ENCODE measurements around the gene C1QTNF1. TPM values are rescaled to one million over a fixed set of nuclear protein-coding genes. Genes with fewer than 3 reads are reported as not detected.
A peak's percentile ranks its signal among the peaks of the same experiment; 100 is the strongest.

The C1QTNF1 gene
- total RNA-seq, 2 donors from 2014 or later = 0.31 to 0.88 TPM

- no peak for ATAC-seq (replicated peaks in 1 of 2)
- Mint-ChIP-seq H3K9me3 (no peaks in the 10 kb centered on the region), H3K27me3 (ENCODE audit: low read depth) (peaks cover 27% of the 10 kb centered on the region), H3K4me1 (ENCODE audit: low read depth) (peaks cover 12% of the 10 kb centered on the region), H3K27ac (no peak overlapping the region), H3K36me3 (ENCODE audit: insufficient read depth in 2 of 2) (no peaks in the 10 kb centered on the region), H3K4me3 (no peak overlapping the region)
- DNase-seq = no peak
Measured at GRCh38 chr17:79094261-79094660, 70.3 kb downstream of the C1QTNF1 start.

GRCh38 chr17:79095345-79096055 is 71.5 kb downstream of the C1QTNF1 start:
- Mint-ChIP-seq H3K4me1 (ENCODE audit: low read depth) (peaks cover 12% of the 10 kb centered on the region), H3K9me3 (no peaks in the 10 kb centered on the region), H3K4me3 (no peak overlapping the region), H3K27ac (no peak overlapping the region), H3K27me3 (ENCODE audit: low read depth) (peaks cover 27% of the 10 kb centered on the region), H3K36me3 (ENCODE audit: insufficient read depth in 2 of 2) (no peaks in the 10 kb centered on the region)
- peak in 1 of 2 donors; percentile 6 for ATAC-seq (replicated peaks in 1 of 2)
- no peak for DNase-seq

GRCh38 chr17:79096477-79096876 is 72.5 kb downstream of the C1QTNF1 start:
- no peaks in the 10 kb centered on the region for H3K9me3 Mint-ChIP-seq
- DNase-seq (no peak), ATAC-seq (replicated peaks in 1 of 2) (no peak)
- peaks cover 12% of the 10 kb centered on the region for H3K4me1 Mint-ChIP-seq (ENCODE audit: low read depth)
- H3K4me3 Mint-ChIP-seq = no peak overlapping the region
- no peaks in the 10 kb centered on the region for H3K36me3 Mint-ChIP-seq (ENCODE audit: insufficient read depth in 2 of 2)
- no peak overlapping the region for H3K27ac Mint-ChIP-seq
- H3K27me3 Mint-ChIP-seq (ENCODE audit: low read depth) = peaks cover 27% of the 10 kb centered on the region

- H3K9me3 Mint-ChIP-seq = no peaks in the 10 kb centered on the region
- no peak overlapping the region for H3K27ac Mint-ChIP-seq
- H3K4me1 Mint-ChIP-seq (ENCODE audit: low read depth) = peaks cover 12% of the 10 kb centered on the region
- ATAC-seq (replicated peaks in 1 of 2) = peak in 1 of 2 donors; percentile 10
- DNase-seq = no peak
- peak overlapping the region in 1 of 2 donors; percentile 71 for H3K4me3 Mint-ChIP-seq
- H3K36me3 Mint-ChIP-seq (ENCODE audit: insufficient read depth in 2 of 2) = no peaks in the 10 kb centered on the region
- H3K27me3 Mint-ChIP-seq (ENCODE audit: low read depth) = peaks cover 24% of the 10 kb centered on the region
Measured at GRCh38 chr17:79097226-79098055, 73.5 kb downstream of the C1QTNF1 start.

- Mint-ChIP-seq H3K27ac (no peak overlapping the region), H3K27me3 (ENCODE audit: low read depth) (peaks cover 17% of the 10 kb centered on the region), H3K4me3 (no peak overlapping the region), H3K4me1 (ENCODE audit: low read depth) (peaks cover 8% of the 10 kb centered on the region), H3K36me3 (ENCODE audit: insufficient read depth in 2 of 2) (no peaks in the 10 kb centered on the region), H3K9me3 (no peaks in the 10 kb centered on the region)
- DNase-seq (no peak), ATAC-seq (replicated peaks in 1 of 2) (no peak)
Measured at GRCh38 chr17:79098282-79098867, 74.4 kb downstream of the C1QTNF1 start.

Other genes with a start within 250 kb of the C1QTNF1 start
- gene CYTH1, start 241.9 kb upstream of the C1QTNF1 start, total RNA-seq = 100 to 1,000 TPM; 163 to 204 TPM
- 100 to 1,000 TPM; 113 to 124 TPM for gene USP36, start 183.4 kb upstream of the C1QTNF1 start, total RNA-seq
- gene CEP295NL, start 121.0 kb upstream of the C1QTNF1 start, total RNA-seq = under 1 TPM; 0.12 to 0.19 TPM
- gene TIMP2, start 98.8 kb upstream of the C1QTNF1 start, total RNA-seq = 1 to 10 TPM; 2.6 to 4.1 TPM
- gene LGALS3BP, start 44.2 kb upstream of the C1QTNF1 start, total RNA-seq = 10 to 100 TPM; 23.1 to 28.2 TPM
- gene CANT1, start 14.4 kb upstream of the C1QTNF1 start, total RNA-seq = 10 to 100 TPM; 52.9 to 58.1 TPM
- 10 to 100 TPM; 51.4 to 53.0 TPM for gene ENGASE, start 50.7 kb downstream of the C1QTNF1 start, total RNA-seq

Measured in activated T-cell treated with anti-CD3 and anti-CD28 coated beads, Interleukin-2, amount 50 U/mL, for 72 hours (primary cell).